DND-41 (cell line): ENCODE data around the gene THBD.

Experiments used
- EZH2 ChIP-seq: IDR thresholded peaks from 3 replicates; pipeline ENCODE4 v1.6.1; 2012; ENCODE audit warnings: borderline replicate concordance, low read depth, mild to moderate bottlenecking, moderate library complexity, low read length, inconsistent platforms; ENCODE audit not compliant: severe bottlenecking
- TF ChIP-seq, protein P1 (sequence below): IDR thresholded peaks from 2 replicates; pipeline ENCODE4 v1.5.1; 2012; ENCODE audit warnings: borderline replicate concordance, low read length, moderate library complexity, mild to moderate bottlenecking; ENCODE audit not compliant: poor library complexity, severe bottlenecking; ENCODE audit errors: extremely low read depth

- TF ChIP-seq, protein P1, sequence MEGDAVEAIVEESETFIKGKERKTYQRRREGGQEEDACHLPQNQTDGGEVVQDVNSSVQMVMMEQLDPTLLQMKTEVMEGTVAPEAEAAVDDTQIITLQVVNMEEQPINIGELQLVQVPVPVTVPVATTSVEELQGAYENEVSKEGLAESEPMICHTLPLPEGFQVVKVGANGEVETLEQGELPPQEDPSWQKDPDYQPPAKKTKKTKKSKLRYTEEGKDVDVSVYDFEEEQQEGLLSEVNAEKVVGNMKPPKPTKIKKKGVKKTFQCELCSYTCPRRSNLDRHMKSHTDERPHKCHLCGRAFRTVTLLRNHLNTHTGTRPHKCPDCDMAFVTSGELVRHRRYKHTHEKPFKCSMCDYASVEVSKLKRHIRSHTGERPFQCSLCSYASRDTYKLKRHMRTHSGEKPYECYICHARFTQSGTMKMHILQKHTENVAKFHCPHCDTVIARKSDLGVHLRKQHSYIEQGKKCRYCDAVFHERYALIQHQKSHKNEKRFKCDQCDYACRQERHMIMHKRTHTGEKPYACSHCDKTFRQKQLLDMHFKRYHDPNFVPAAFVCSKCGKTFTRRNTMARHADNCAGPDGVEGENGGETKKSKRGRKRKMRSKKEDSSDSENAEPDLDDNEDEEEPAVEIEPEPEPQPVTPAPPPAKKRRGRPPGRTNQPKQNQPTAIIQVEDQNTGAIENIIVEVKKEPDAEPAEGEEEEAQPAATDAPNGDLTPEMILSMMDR = no peak
- no peak for TF ChIP-seq EZH2
Observed at GRCh38 chr20:23082846-23083552, 33.5 kb upstream of the THBD start.
